ENCODE data around the gene NUDT6.

NUDT6 gene

DNA sequence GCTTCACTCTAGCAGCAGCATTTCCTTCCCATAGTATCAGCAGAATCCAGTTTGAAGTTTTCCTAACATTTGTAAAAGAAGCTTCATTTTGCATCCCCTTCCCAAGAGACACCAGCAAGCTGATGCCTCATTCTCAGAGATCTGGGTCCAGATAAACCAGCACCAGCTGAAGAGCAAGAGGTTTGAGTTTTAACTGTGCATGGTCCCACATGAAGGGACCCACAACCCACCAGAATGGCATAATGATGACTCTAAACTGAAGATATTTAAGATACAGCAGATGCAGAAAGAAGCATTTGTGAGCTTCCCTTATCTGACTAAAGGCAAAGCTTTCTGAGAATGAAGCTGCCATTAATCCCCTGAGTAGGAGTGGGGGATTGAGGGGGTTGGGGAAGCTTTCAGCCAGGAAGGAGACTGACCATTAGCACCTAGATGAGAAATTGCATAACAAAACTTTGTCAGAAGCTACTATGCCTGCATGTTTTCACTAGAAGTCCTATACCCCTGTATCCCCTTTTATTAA is 18.6 kb downstream of the NUDT6 start:
- H3K4me3 ChIP-seq (ENCODE audit: low read depth, low read length), result no peak overlapping the region
- DNase-seq (ENCODE audit: low read depth), result no peak
- TF ChIP-seq MYC (IDR thresholded peaks at IDR 0.05; ENCODE audit: low read depth, low read length), result no peak
- TF ChIP-seq, protein P1, sequence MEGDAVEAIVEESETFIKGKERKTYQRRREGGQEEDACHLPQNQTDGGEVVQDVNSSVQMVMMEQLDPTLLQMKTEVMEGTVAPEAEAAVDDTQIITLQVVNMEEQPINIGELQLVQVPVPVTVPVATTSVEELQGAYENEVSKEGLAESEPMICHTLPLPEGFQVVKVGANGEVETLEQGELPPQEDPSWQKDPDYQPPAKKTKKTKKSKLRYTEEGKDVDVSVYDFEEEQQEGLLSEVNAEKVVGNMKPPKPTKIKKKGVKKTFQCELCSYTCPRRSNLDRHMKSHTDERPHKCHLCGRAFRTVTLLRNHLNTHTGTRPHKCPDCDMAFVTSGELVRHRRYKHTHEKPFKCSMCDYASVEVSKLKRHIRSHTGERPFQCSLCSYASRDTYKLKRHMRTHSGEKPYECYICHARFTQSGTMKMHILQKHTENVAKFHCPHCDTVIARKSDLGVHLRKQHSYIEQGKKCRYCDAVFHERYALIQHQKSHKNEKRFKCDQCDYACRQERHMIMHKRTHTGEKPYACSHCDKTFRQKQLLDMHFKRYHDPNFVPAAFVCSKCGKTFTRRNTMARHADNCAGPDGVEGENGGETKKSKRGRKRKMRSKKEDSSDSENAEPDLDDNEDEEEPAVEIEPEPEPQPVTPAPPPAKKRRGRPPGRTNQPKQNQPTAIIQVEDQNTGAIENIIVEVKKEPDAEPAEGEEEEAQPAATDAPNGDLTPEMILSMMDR (IDR thresholded peaks at IDR 0.05; ENCODE audit: low read depth, low read length), result no peak
- no peak for TF ChIP-seq POLR2A (IDR thresholded peaks at IDR 0.05; ENCODE audit: extremely low read depth, insufficient read length)
- TF ChIP-seq, protein P2, sequence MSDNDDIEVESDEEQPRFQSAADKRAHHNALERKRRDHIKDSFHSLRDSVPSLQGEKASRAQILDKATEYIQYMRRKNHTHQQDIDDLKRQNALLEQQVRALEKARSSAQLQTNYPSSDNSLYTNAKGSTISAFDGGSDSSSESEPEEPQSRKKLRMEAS (IDR thresholded peaks at IDR 0.05; ENCODE audit: low read depth, low read length), result no peak

DNA sequence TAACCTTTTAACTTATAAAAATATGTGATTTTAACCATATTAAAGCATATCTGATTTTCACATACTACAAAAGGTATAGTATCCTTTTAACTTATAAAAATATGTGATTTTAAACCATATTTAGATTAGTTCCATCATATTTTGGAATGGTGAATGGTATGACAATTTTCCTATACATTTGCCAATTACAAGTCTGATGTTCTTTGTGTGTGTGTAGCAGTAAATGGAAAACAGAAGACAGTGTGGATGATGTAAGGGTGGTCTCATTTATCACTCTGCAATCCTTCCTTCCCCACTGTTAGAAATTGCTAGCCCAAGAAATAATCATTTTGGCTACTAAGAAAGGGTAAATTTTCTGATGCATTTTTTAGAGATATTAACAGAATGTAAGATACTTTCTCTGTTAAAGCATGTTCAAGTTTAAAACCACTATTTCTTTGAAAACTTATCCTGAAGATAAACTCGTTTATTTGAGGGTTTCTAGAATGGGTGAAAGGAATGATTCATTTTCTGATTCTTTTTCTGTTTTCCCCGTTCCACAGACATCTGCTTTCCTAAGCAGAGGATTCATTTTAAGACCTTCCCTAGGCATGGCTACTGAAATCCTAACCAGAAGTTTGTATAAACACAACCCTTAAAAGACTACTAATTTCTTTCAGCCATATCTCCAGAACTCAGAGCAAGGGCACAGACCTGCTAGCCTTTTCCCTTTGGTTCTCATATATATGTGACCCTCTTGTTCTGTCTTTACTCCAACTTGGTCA is 21.0 kb downstream of the NUDT6 start:
- TF ChIP-seq POLR2A (IDR thresholded peaks at IDR 0.05; ENCODE audit: extremely low read depth, insufficient read length) (no peak), MYC (IDR thresholded peaks at IDR 0.05; ENCODE audit: low read depth, low read length) (no peak)
- TF ChIP-seq, protein P2 (IDR thresholded peaks at IDR 0.05; ENCODE audit: low read depth, low read length), result no peak
- TF ChIP-seq, protein P1 (IDR thresholded peaks at IDR 0.05; ENCODE audit: low read depth, low read length), result no peak
- H3K4me3 ChIP-seq (ENCODE audit: low read depth, low read length), result no peak overlapping the region
- no peak for DNase-seq (ENCODE audit: low read depth)

DNA sequence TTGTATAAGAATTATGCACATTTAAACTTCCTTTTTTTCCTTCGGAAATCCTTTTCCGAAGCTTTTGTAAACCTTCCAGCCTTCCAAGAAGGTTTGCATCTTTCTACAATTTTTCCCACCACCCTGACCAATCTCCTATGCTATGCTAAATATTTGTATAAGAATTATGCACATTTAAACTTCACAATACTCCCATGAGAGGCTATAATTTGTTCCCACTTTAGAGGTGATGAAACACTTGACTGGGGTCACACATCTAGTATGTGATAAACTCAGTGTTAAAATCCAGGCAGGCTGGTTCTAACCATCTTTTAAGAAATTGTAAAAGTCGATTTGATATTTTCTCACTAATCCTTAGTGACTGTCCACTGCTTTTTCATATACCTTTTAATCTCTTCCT is 22.1 kb downstream of the NUDT6 start:
- no peak overlapping the region for H3K4me3 ChIP-seq (ENCODE audit: low read depth, low read length)
- TF ChIP-seq, protein P1 (IDR thresholded peaks at IDR 0.05; ENCODE audit: low read depth, low read length), result no peak
- no peak for TF ChIP-seq POLR2A (IDR thresholded peaks at IDR 0.05; ENCODE audit: extremely low read depth, insufficient read length)
- TF ChIP-seq, protein P2 (IDR thresholded peaks at IDR 0.05; ENCODE audit: low read depth, low read length), result no peak
- TF ChIP-seq MYC (IDR thresholded peaks at IDR 0.05; ENCODE audit: low read depth, low read length), result no peak
- DNase-seq (ENCODE audit: low read depth), result no peak

DNA sequence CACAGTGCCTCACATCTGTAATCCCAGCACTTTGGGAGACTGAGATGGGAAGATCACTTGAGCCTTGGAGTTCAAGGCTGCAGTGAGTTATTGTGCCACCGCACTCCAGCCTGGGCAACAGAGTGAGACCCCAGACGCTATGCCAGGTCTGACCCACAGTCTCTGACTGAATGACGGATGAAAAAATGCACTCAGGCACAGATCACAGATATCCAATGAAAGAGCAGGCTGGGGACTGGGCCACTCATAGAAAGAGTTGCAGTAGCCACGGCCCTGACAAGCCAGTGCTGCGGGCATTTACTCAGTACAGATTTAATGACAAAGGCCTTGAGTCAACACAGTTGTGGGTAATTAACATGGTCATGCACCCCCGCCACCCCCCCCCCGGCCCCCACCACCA is 22.7 kb downstream of the NUDT6 start:
- H3K4me3 ChIP-seq (ENCODE audit: low read depth, low read length), result no peak overlapping the region
- no peak for TF ChIP-seq POLR2A (IDR thresholded peaks at IDR 0.05; ENCODE audit: extremely low read depth, insufficient read length)
- TF ChIP-seq, protein P2 (IDR thresholded peaks at IDR 0.05; ENCODE audit: low read depth, low read length), result no peak
- no peak for TF ChIP-seq MYC (IDR thresholded peaks at IDR 0.05; ENCODE audit: low read depth, low read length)
- TF ChIP-seq, protein P1 (IDR thresholded peaks at IDR 0.05; ENCODE audit: low read depth, low read length), result no peak
- no peak for DNase-seq (ENCODE audit: low read depth)

DNA sequence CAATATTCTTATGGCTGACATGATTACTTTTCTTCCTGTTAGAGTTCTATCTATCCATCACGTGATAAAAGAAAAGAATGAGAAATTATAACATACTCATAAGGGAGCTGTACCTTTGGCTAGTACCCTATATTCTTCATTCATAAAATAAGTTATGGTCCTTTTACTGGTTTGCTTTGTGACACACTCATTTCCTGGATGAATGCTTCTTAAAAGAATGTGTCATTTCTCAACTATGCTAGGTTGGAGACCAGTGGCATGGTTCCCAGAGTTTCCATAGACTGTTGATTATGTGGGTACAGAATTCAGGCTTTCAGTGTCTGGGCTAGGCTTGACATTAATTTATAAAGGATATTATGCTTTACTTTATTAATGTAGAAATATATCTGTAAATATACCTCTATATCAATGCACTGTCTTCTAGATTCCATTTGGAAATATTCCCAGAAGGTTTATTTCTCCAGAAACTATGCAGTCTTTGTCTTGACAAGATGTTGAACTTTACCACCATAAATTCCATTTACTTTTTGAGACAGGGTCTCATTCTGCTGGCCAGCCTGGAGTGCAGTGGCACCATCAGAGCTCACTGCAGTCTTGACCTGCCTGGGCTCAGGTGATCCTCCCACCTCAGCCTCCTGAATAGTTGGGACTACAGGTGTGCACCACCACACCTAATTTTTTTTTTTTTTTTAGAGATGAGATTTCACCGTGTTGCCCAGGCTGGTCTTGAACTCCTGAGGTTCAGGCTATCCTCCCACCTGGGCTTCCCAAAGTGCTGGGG is 23.8 kb downstream of the NUDT6 start:
- no peak for DNase-seq (ENCODE audit: low read depth)
- no peak for TF ChIP-seq POLR2A (IDR thresholded peaks at IDR 0.05; ENCODE audit: extremely low read depth, insufficient read length)
- TF ChIP-seq MYC (IDR thresholded peaks at IDR 0.05; ENCODE audit: low read depth, low read length), result no peak
- TF ChIP-seq, protein P1 (IDR thresholded peaks at IDR 0.05; ENCODE audit: low read depth, low read length), result no peak
- TF ChIP-seq, protein P2 (IDR thresholded peaks at IDR 0.05; ENCODE audit: low read depth, low read length), result no peak
- no peak overlapping the region for H3K4me3 ChIP-seq (ENCODE audit: low read depth, low read length)
